Muscle of back (tissue), 11 donors: ENCODE data around the gene CDH6. TPM values are rescaled to one million over a fixed set of nuclear protein-coding genes. Genes with fewer than 3 reads are reported as not detected.

Experiments used
- DNase-seq, 3 donors: peaks; one replicate each; pipeline versions ENCODE4 v3.0.0 to v3.0.0-alpha.2; 2013
- polyA plus RNA-seq, 10 donors: library from polyadenylated mRNA; unstranded; fragments of 120-200 nt; gene quantifications; one replicate each; pipeline ENCODE4 v1.2.1, GENCODE V29; 2013; ENCODE audit not compliant: insufficient read length in 10 of 10

Gene CDH6
- polyA plus RNA-seq, 10 donors: 2.4 to 5.6 (median 4.3) TPM

GRCh38 chr5:31196309-31196708 lies 2.8 kb downstream of the CDH6 start:
- peak in 1 of 3 donors; percentile 3 for DNase-seq

GRCh38 chr5:31197183-31197582 lies 3.7 kb downstream of the CDH6 start:
- peak in 1 of 3 donors; percentile 18 for DNase-seq

GRCh38 chr5:31204958-31205357 lies 11.5 kb downstream of the CDH6 start:
- DNase-seq: no peak

GRCh38 chr5:31208043-31208442 lies 14.6 kb downstream of the CDH6 start:
- DNase-seq: no peak

- DNase-seq: no peak
Observed at GRCh38 chr5:31209334-31209733, 15.8 kb downstream of the CDH6 start.

GRCh38 chr5:31211098-31211497 lies 17.6 kb downstream of the CDH6 start:
- peak in 1 of 3 donors; percentile 17 for DNase-seq

GRCh38 chr5:31213257-31213656 lies 19.8 kb downstream of the CDH6 start:
- no peak for DNase-seq

GRCh38 chr5:31213705-31214121 lies 20.2 kb downstream of the CDH6 start:
- no peak for DNase-seq

- no peak for DNase-seq
Observed at GRCh38 chr5:31214229-31214628, 20.7 kb downstream of the CDH6 start.

GRCh38 chr5:31215236-31215635 lies 21.8 kb downstream of the CDH6 start:
- no peak for DNase-seq

- DNase-seq: no peak
Observed at GRCh38 chr5:31217446-31217845, 24.0 kb downstream of the CDH6 start.

GRCh38 chr5:31218978-31219377 lies 25.5 kb downstream of the CDH6 start:
- no peak for DNase-seq

GRCh38 chr5:31221001-31221400 lies 27.5 kb downstream of the CDH6 start:
- DNase-seq: no peak

- DNase-seq: no peak
Observed at GRCh38 chr5:31225118-31225517, 31.6 kb downstream of the CDH6 start.

GRCh38 chr5:31225613-31226012 lies 32.1 kb downstream of the CDH6 start:
- no peak for DNase-seq

- DNase-seq: no peak
Observed at GRCh38 chr5:31226651-31227050, 33.2 kb downstream of the CDH6 start.

GRCh38 chr5:31229266-31229665 lies 35.8 kb downstream of the CDH6 start:
- no peak for DNase-seq

GRCh38 chr5:31231177-31231838 lies 37.8 kb downstream of the CDH6 start:
- DNase-seq: peak in 1 of 3 donors; percentile 19

GRCh38 chr5:31232273-31232888 lies 38.9 kb downstream of the CDH6 start:
- peak; percentile 26 to 52 (median 28) for DNase-seq

- no peak for DNase-seq
Observed at GRCh38 chr5:31235381-31235780, 41.9 kb downstream of the CDH6 start.

GRCh38 chr5:31236339-31236738 lies 42.9 kb downstream of the CDH6 start:
- no peak for DNase-seq

GRCh38 chr5:31237174-31237573 lies 43.7 kb downstream of the CDH6 start:
- DNase-seq: no peak

GRCh38 chr5:31238497-31238896 lies 45.0 kb downstream of the CDH6 start:
- no peak for DNase-seq

- no peak for DNase-seq
Observed at GRCh38 chr5:31244921-31245320, 51.4 kb downstream of the CDH6 start.
